M059J (cell line): Measurements from ENCODE around the gene UBE3A. TPM values are rescaled to one million over a fixed set of nuclear protein-coding genes. Genes with fewer than 3 reads are reported as not detected.

Experiments used
- DNase-seq: peaks from one replicate; pipeline ENCODE4 v3.0.0-alpha.2; 2012; ENCODE audit warnings: low read depth
- total RNA-seq: library from RNA; depleted of rRNA; stranded (reverse); fragments of >200 nt; shearing (Covaris generic); gene quantifications from 2 replicates; pipeline ENCODE4 v1.2.3, GENCODE V29; 2014

The UBE3A gene
- total RNA-seq, 1 experiment from 2014 or later = 43.6 TPM

- no peak for DNase-seq
Observed at GRCh38 chr15:25403771-25404170, 35.1 kb downstream of the UBE3A start.

DNA sequence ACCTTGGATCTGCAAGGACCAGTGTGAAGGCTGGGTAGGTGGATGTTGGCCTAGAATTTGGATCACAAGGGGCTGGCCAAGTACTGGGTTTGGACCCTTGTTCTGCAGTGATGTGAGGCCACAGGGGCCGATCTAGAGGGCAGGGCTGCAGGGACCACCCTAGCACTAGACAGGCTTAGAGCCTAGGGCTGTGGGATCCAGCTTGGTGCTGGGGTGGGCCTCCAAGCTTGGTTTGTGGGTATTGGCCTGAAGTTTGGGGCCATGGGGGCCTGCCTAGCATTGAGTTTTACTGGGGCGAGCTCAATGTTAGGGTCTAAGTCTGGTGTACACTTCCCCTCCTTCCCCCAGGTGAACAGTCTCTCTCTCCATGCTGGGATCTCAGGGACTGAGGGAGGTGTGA lies 36.5 kb downstream of the UBE3A start:
- DNase-seq = no peak

DNA sequence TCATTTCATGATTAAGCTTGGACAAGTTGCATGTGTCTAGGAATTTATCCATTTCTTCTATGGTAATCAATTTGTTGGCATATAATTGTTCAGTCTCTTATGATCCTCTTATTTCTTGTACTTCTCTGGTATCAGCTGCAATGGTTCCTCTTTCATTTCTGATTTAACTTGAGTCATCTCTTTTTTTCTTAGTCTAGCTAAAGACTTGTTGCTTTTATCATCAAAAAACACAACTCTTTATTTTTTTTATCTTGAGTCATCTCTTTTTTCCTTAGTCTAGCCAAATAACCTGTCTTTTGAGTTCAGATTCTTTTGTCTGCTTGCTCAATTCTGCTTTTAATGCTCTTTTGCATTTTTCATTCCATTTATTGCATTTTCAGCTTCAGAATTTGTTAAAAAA lies 37.3 kb downstream of the UBE3A start:
- no peak for DNase-seq

- no peak for DNase-seq
Observed at GRCh38 chr15:25397100-25397499, 41.7 kb downstream of the UBE3A start.

- DNase-seq = no peak
Observed at GRCh38 chr15:25394898-25395297, 43.9 kb downstream of the UBE3A start.

- DNase-seq = no peak
Observed at GRCh38 chr15:25392806-25393205, 46.0 kb downstream of the UBE3A start.

DNA sequence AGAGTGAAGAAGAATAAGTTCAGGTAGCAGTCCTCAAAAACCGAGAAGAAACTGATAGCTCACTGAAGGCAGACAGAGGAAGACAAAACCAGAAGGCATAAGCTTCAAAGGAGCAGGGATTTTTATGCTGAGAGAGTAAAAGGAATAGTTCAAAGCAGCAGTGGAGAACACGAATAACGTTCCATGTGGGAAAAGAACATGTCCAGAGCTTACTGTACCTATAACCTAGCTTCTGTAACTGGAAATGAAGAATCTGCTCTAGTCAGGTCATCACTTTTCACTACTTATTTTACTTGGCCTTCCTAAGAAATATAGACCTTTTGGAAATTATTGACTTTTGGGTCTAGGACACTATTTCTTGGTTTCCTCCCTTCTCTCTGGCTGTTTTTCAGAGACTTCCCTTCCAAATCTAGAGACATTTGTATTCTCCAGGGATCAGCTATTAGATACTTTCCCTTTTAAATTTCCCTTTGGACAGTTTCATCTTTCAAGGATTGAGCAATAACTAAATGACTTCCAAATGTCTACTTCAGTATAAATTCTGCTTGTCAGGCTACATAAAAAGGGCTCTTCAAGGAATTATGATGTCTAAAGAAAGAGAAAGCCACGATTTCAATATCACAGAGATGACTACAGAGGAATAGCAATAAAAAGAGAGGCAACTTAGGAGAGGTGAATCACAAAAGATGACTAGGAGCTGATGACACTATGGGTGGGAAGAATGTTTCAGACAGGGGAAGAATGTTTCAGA lies 46.7 kb downstream of the UBE3A start:
- peak; percentile 55 for DNase-seq

DNA sequence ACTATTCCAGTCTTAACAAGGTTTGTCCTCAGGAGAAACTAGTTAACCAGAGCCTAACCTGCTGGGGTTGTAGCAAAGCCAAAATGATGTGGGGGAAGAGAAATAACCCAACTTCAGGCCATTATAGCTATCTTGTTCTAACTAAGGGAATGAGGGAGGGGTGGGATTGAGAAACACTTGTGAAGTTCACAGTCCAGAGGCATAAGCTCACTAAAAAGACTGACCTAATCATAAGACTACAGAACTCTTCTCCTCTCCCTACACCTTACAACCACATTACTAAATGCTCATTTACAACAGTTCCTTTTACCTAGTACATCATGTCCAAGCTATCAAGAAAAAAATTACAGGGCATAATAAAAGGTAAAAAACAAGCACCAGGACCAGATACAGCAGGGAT lies 52.8 kb downstream of the UBE3A start:
- DNase-seq = no peak

GRCh38 chr15:25381579-25381978 lies 57.2 kb downstream of the UBE3A start:
- no peak for DNase-seq

- DNase-seq = no peak
Observed at GRCh38 chr15:25378501-25378901, 60.3 kb downstream of the UBE3A start.

GRCh38 chr15:25375557-25375956 lies 63.3 kb downstream of the UBE3A start:
- DNase-seq = no peak

DNA sequence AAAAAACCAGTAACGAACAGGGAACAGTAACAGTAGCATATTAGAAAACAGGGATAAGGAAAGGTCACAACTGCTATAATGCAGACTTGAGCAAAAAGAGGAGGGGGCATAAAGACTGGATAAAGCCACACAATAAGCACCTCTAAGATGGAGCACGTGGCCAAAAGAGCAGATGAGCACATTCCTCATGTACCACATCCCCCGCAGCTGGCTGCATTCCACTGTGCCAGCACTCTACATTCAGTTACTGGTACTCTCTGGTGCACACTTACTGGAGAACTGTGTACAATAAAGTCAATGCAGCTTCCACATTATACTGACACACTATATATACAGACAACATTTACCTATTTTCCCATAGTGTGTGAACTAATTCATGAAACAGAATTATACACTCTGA lies 64.7 kb downstream of the UBE3A start:
- no peak for DNase-seq

DNA sequence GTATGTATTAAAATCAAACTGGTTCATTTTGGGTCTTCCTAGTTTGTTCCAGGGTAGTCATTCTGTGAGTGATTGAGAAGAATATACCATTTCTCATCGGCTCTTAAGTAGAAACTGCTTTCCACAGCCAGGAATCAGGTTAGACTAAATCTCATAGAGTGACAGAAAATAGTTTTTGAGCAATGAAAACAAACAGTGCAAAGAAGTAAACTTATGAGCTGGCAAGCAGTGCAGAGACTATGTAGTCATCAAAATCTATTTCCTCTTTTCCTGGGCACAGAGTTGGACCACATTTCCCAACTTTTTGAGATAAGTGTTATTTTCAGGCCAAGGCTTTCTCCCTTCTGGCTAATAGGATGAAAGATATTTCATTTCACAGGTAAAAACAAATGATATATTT lies 66.5 kb downstream of the UBE3A start:
- peak; percentile 31 for DNase-seq

- DNase-seq = peak; percentile 2
Observed at GRCh38 chr15:25368850-25369249, 70.0 kb downstream of the UBE3A start.

DNA sequence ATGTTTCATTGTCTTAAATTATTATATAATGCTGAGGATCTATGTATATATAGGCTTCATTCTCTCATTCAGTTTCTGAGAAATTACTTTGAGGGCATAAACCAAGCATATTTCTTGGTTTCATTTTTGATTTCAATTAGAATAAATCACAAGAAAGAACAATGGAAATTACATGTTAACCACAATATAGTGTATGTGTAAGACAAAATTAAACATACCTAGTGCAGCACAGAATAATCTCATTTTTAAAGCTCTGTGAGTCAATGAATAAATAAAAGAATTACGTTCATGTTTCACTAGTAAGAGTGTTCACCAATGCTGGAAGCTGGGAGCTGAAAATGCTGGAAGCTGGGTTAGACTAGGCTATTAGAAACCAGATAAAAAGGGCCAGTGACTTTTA lies 72.8 kb downstream of the UBE3A start:
- no peak for DNase-seq

GRCh38 chr15:25362545-25362944 lies 76.3 kb downstream of the UBE3A start:
- no peak for DNase-seq

GRCh38 chr15:25347707-25348106 lies 91.1 kb downstream of the UBE3A start:
- DNase-seq = no peak

GRCh38 chr15:25346371-25346770 lies 92.5 kb downstream of the UBE3A start:
- no peak for DNase-seq

GRCh38 chr15:25345943-25346342 lies 92.9 kb downstream of the UBE3A start:
- peak; percentile 56 for DNase-seq

DNA sequence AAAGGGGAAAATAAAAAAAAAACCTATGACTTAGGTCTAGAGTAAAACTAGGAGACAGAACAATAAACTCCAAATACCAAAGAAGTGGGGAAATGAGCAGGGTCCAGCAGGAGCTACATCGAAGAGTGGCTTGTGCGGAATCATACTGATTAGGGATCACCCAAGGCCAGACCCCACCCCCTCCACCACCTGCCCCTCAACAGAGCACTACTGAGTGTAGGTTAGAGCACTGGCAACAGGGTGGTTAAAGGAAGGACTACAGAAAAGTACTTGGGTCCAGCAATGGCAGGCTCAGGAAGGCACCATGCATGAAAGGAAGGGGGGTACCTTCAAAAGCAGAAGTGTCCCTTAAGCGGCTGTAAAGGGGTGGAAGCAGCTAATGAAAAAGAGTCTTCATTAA lies 96.2 kb downstream of the UBE3A start:
- no peak for DNase-seq

DNA sequence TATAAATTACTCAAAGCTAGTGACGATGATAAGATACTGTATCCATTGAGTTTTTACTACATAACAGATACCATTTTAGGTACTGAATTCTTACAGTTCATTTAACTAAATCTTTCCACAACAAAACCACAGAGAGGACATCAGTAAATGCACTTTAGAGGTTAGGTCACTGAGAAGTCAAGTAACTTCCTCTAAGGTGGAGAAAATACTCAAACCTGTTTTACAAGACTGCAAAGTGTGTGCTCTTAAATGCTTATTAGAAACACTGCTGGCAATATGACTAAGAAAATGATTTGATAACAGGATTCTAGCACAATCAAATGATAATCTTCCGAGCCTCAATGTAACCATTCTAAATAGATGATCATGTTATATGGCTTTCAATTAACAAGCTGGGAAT lies 99.4 kb downstream of the UBE3A start:
- DNase-seq = no peak

DNA sequence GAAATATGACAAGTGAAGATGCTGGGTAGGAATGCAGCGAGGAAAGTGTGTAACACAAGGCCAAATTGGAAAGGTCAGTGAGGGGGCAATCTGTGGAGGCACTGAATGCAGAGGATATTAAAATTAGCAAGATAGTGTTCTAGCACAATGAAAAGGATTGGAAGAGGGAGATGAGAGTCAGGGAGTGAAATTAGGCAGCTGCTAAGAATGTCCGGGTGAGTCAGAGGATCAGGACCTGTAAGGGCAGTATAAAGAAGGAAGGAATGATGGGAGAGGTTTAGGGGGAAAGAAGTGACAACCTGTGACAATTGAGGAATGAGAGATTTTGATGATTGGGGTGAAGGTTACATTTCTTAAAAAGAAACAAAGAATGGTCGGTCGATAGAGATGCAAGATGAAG lies 103.5 kb downstream of the UBE3A start:
- DNase-seq = no peak

DNA sequence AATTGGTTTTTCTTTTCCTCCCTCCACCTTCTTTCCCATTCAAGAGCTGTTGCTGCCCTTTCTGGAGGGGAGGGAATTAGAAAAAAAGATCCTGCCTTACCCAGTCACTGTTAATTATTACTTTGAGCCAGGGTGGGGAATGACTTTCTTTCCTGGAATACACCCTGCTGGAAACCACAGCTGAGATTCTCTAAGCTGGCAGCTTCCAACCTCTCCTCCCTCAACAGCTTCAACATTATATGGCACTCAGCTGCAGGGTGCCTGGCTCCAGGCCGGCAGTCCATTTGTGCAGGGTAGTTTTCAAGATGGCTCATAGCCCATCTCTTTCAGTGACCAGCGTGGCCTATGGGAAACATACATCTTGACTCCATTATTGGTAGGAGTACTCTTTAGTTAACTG lies 105.8 kb downstream of the UBE3A start:
- no peak for DNase-seq

- no peak for DNase-seq
Observed at GRCh38 chr15:25332306-25332705, 106.5 kb downstream of the UBE3A start.
